Bronchial smooth muscle cell (primary cell): ENCODE results near the gene ISL2. TPM values are rescaled to one million over a fixed set of nuclear protein-coding genes. Genes with fewer than 3 reads are reported as not detected.

Experiments used
- total RNA-seq: library from RNA; depleted of rRNA; stranded (reverse); fragments of >200 nt; gene quantifications from 2 replicates; pipeline ENCODE4 v1.2.1, GENCODE V29; 2014

The ISL2 gene
- 1.1 and 6.7 TPM in 2 replicates for total RNA-seq

DNA sequence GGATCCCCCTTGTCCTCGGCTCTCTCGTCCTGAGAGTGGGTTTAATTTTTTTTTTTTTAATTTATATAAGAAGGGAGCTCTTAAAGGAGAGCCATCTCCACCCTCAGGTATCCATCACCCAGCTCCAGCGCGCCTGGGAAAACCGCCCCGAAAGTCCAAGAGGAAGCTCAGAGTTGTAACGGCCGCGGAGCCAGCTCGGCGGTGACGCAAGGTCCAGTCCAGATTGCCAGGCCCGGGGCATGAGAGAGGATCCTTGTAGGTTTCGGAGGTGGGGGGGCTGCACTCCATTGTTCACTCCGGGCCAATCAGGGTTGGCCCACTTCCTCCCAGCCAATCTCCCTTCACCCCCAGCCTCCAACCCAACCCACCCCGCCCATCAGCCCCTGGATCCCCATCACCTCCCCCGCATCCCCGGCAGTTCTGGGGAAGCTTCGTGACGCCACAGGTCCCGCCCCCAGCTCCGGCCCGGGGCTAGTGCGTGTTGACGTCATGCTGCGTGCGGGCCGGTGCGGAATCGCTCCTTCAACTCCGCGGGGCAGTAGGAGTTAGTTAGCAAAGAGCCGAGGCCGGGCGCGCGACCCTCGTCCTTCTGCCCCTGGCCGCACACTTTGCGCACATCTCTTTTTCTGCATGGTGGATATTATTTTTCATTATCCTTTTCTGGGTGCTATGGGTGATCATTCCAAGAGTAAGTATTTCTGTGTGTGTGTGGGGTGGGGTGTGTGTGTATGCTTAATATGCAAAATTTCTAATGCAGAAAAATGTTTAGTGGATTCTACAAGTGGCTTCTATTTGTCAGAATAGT lies at the start of gene ISL2:
Gene ISL2 (plus strand): TSS at position 520 of the 805 bp plus-strand sequence. CDS start 111 bp downstream, at position 631.

DNA sequence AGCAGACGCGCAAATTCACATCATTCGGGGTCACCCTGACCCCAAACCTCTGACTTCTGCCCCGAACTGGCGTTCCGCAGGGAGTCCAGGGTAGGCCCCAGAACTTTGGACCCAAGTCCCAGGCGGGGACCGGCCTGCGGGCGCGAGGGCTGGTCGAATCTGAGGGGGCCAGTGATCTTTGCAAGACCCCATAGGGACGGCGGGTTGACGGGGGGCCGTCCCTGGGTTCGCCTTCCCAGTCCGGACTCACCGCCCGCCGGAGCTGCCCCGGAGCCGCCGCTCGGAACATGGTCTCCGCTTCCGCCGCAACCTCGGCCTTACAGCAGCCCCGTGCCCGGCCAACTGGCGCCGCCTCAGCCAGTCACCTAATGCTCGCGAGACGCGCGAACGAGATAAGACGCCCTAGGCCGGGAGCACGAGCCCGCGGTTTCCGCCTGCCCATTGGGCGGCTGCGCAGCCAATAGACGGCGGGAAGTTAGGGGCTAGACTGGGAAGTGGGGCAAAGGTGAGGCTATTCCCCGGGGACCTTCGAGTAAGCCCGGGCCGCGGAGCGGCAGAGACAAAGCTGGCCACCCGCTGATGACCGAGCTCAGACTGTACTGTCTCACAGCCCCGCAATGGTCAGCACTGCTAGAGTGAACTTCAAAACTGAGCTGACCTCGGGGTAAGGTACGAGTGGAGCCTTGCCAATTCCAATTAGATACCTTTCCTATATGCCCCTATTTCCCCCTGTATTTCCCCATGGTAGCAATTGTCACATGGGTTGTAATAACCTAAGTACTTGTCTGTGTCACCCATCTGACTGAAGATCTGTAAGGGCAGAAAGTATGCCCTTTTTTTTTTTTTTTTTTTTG lies 25.2 kb upstream of the ISL2 start, which contains the start of gene ETFA:
Gene ETFA (minus strand): TSS at position 370 of the 854 bp plus-strand sequence. CDS start 81 bp downstream, at position 289.

Other genes with a start within 250 kb of the ISL2 start
- 132 and 152 TPM in 2 replicates for gene ETFA, start 25.3 kb upstream of the ISL2 start, total RNA-seq